ENCODE data around the gene EFCAB6.

DNA sequence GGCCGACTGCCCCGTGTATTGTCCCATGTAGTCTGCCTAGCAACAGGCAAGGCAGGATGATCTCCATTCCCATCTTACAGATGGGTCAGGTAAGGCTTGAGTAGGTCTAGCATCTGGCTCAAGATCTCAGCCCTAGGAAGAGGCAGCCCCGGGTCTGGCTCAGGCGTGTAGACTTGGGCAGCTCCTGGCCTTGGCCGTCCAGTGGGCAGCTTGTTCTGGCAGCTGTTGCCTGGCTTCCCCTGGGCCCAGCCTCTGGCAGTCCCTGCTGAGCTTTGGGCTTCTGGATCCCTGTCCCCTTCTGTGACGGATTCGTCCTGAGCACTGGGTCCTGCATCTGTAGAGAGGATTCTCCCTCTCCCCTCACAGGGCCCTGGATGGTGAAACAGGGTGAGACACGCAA is 327.9 kb downstream of the EFCAB6 start:
- TF ChIP-seq, protein P1, sequence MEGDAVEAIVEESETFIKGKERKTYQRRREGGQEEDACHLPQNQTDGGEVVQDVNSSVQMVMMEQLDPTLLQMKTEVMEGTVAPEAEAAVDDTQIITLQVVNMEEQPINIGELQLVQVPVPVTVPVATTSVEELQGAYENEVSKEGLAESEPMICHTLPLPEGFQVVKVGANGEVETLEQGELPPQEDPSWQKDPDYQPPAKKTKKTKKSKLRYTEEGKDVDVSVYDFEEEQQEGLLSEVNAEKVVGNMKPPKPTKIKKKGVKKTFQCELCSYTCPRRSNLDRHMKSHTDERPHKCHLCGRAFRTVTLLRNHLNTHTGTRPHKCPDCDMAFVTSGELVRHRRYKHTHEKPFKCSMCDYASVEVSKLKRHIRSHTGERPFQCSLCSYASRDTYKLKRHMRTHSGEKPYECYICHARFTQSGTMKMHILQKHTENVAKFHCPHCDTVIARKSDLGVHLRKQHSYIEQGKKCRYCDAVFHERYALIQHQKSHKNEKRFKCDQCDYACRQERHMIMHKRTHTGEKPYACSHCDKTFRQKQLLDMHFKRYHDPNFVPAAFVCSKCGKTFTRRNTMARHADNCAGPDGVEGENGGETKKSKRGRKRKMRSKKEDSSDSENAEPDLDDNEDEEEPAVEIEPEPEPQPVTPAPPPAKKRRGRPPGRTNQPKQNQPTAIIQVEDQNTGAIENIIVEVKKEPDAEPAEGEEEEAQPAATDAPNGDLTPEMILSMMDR (IDR thresholded peaks at IDR 0.05) = no peak
- no peak for TF ChIP-seq POLR2A (IDR thresholded peaks at IDR 0.05)
